ENCODE measurements around the gene WNT2.
A peak's percentile ranks its signal among the peaks of the same experiment; 100 is the strongest.
"Not testable (repeated sequence)": the region's sequence is repeated elsewhere in the genome, so short reads cannot be mapped to it uniquely, and the experiment has no call there.

The WNT2 gene

DNA sequence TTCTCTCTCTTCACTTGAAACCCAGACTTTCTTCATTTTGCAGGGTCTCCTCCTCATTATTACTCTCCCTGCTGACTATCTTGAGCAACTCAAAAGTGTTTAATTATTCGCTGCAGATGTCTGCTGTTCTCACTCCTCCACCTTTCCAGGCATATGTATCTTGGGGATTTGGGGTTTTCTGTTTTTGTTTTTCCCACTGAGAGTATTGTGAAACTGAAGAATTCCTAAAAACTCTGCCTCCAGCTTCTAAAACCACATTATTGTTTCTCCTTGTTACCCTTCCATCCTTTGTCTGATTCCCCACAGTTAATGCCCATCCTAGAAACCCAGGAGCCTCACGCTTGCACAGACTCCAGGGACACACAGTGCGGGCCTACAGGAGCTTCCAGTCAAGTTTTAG, 51.3 kb downstream of the WNT2 start:
- no peak for DNase-seq (ENCODE audit: low read depth, low spot score)
- no peak overlapping the region for H3K27ac ChIP-seq

DNA sequence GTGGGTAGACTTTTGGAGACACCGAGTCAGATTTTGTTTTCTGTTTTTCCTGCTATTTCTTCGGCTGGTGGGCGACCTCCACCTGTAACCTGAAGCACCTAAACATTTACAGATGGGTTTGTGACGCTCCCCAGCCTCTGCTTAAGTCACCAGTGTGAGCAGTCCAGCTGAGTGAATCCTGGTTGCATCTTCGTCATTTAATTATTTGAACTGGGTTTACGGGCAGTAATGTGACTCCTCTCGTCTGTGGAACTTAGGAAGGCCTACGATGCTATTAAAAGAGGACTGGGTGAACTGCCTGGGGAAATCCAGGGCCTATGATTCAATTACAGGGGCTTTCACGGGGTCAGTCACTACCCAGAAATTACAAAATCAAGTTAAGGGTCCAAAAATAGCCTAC, 52.5 kb downstream of the WNT2 start:
- H3K27ac ChIP-seq: peak overlapping the region; percentile 87
- DNase-seq (ENCODE audit: low read depth, low spot score): no peak

DNA sequence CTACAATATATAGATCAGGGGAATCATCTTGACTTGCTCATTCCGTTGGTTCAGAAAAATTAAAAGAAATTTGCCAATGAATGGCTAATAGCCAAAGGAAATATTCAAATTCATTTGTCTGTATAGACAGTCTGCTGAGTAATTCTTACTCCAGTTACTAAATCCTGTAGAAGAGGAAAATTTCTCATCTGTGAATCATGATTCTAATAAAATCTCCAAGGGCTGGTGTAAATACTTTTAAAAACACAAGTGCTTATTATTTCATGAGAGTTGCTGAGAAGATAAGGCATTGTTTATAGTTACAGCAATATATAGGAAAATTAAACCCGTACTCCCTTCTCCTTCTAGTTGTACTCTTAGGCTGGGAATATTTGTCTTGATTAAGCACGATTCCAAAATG, 53.0 kb downstream of the WNT2 start:
- H3K27ac ChIP-seq: peak overlapping the region; percentile 87
- DNase-seq (ENCODE audit: low read depth, low spot score): peak; percentile 37

DNA sequence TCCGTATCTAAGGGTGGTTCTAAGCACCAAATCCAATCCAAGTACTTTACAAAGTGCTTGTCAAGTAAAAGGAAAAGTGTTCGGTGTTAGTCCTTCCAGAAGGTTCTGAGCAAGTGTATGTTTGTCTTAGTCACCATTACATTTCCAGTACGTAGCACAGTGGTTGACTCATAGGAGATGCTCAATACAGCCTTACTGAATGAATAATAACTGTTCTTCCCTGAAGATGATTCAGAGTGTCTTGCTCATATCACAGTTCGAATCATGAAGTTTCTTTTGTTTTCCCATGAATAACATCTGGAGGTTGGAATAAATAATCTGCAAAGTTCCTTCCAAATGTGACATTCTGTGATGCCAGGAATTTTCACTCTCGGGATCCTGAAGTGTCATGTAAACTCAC, 53.4 kb downstream of the WNT2 start:
- peak overlapping the region; percentile 87 for H3K27ac ChIP-seq
- peak; percentile 95 for DNase-seq (ENCODE audit: low read depth, low spot score)

DNA sequence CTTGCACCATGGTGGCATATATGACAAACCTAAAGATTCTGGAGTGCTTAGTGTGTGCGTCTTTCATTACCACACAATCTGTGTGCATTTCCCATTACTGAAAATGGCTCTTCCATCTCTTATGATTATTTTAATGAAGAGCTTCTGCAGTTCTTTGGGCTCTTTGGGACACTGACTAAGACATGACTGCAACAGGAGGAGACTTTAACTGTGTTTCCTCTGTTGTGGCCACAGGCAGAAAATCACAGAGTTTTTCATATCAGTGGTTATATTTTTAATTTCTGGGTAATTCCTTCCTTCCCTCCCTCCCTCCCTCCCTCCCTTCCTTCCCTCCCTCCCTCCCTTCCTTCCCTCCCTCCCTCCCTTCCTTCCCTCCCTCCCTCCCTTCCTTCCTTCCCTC, 58.1 kb downstream of the WNT2 start:
- DNase-seq (ENCODE audit: low read depth, low spot score): no peak
- no peak overlapping the region for H3K27ac ChIP-seq

DNA sequence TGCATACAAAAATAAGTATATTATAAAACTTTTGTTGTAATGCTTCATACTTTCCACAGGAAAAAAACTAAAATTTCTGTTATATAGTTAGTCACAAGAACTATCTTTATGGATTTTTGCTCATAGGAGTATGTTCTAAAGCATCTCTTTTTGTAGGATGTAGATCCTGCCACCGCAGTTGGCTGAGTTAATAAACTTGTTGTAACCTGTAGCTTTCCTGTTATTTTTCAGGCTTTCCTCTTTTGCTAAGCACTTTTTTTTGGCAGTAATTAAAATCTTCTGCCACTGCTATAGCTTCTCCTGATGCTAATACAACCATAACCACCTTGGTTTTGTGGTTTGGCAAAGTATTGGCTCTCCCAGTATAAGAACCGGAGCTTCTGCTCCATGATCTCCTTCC, 60.3 kb downstream of the WNT2 start:
- no peak overlapping the region for H3K27ac ChIP-seq
- no peak for DNase-seq (ENCODE audit: low read depth, low spot score)

DNA sequence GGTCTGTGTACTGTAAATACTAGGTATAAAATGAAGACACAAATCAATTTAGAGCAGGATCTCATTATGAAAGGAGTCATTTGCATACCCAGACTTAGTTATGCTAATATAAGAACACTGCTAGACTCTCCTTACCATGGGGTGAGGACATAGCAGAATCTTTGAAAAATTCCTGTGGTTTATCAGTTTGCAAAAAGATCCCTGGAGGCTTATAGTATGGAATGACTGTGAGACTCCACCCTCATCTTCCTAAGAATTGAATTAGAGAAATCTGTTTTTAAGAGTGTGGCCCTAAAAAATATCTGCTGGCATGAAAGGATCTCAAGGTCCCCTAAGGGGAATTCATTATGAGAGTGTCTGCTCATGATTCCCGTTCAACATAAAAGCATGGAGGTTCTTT, 63.2 kb downstream of the WNT2 start:
- no peak for DNase-seq (ENCODE audit: low read depth, low spot score)

DNA sequence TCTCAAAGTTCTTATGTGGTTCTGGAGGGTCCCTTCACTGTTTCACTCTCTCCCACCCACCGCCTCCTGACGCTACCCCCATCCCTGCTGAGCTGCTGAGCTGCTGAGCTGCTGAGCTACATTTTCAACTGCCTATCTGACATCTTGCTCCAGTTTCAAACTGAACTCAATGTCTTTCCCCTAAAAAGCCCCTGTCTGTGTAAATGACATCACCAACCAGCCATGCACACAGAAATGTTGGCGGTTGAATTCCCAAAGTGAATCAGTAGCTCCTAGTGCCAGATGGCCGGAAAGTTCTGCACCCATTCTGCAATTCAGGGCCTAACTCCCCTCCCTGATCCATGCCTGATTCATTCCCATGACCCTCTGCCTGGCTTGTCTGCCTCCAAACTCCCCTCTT, 71.2 kb downstream of the WNT2 start:
- DNase-seq (ENCODE audit: low read depth, low spot score): no peak
- H3K27ac ChIP-seq: no peak overlapping the region

More for the DNA sequence above, 63.2 kb downstream of the WNT2 start:
- H3K27ac ChIP-seq: no peak overlapping the region

DNA sequence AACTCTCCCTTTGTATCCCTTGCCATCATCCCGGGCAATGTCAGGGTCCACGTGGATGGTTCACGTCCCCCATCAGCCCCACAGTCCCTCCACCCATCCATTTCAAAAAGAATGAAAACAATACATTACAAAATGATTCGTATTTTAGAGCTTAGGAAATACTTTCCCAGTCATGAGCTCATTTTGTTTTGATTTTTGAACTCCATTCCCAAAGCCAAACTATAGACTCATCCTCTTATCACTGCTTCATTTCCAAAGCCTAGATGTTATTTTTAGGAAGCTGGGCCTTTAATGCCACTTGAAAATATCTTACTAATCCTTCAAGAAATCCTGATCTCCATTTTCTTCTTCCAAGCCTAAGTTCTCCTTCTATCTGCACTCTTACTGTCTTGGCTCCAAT, 72.1 kb downstream of the WNT2 start:
- DNase-seq (ENCODE audit: low read depth, low spot score): no peak
- H3K27ac ChIP-seq: no peak overlapping the region

DNA sequence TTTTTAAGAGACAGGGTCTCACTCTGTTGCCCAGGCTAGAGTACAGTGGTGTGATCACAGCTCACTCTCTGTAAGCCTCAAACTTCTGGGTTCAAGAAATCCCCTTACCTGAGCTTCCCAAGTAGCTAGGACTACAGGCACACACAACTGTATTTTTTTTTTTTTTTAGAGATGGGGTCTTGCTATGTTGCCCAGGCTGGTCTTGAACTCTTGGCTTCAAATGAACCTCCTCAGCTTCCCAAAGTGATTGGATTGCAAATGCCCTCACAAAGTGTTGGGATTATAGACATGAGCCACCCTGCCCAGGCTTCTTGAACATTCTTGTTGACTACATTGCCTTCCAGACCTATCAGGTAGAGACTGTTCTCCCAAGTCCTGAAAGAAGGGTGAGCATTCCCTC, 72.6 kb downstream of the WNT2 start:
- H3K27ac ChIP-seq: no peak overlapping the region

DNA sequence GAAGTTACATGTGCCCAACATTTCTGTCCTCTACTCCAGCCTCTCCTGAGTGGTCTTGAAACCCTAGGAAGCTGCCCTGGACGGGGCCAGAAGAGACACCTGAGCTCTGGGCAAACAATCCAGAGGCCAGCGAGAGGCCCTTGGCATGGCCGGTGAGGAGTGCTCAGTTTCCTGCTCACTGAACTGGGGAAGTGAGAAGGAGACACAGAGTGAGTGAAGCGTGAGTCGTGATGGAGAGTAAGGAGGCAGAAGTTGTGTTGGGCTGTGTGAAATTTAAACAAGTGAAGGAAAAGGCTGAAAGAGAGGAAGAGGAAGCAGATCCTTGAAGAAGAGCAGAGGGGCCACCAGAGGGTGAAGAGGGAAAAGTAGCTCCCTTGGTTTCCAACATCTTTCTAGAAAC, 73.2 kb downstream of the WNT2 start:
- DNase-seq (ENCODE audit: low read depth, low spot score): no peak

More for the DNA sequence above, 72.6 kb downstream of the WNT2 start:
- DNase-seq (ENCODE audit: low read depth, low spot score): no peak

DNA sequence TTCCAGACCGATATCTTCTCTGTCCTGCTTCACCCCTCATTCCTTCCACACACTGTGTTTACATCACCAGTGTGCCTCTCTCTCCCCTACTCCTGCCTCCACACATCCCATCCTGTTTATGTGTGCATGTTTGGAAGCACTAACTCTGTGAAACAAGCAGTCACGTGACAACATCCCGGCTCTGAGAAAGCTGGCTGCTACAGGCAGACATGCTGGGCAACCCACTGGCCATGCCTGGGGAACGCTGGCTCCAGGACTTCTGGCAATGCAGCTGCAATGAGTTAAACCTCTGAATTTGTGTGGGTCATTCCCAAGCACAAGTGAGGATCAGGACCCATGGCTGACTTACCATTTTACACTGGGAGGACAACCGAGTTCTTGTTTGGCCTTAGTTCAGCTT, 74.0 kb downstream of the WNT2 start:
- no peak overlapping the region for H3K27ac ChIP-seq
- DNase-seq (ENCODE audit: low read depth, low spot score): no peak

More for the DNA sequence above, 73.2 kb downstream of the WNT2 start:
- no peak overlapping the region for H3K27ac ChIP-seq

DNA sequence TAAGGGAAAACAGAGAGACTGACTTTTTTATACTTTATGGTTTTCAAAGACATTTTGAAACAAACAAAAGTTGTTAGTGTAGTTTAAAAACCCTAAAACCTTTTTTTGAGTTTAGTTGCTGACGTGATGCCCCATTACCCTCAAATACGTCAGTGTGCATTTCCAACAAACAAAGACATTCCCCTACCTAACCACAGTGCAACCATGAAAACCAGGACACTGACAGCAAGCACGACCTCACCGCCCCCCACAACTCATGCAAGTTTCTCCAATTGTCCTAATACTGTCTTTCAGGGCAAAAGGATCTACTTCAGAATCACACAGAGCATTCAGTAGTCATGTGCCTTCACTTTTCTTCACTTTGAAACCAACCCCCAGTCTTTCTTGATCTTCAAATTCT, 75.0 kb downstream of the WNT2 start:
- no peak overlapping the region for H3K27ac ChIP-seq
- DNase-seq (ENCODE audit: low read depth, low spot score): no peak

DNA sequence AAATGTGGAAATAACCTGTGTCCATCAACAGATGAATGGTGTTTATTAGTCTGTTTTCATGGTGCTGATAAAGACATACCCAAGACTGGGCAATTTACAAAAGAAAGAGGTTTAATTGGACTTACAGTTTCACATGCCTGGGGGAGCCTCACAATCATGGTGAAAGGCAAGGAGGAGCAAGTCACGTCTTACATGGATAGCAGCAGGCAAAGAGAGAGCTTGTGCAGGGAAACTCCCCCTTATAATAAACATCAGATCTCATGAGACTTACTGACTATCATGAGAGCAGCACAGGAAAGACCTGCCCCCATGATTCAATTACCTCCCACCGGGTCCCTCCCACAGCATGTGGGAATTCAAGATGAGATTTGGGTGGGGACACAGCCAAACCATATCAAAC, 77.2 kb downstream of the WNT2 start:
- DNase-seq (ENCODE audit: low read depth, low spot score); H3K27ac ChIP-seq: not testable (repeated sequence)

DNA sequence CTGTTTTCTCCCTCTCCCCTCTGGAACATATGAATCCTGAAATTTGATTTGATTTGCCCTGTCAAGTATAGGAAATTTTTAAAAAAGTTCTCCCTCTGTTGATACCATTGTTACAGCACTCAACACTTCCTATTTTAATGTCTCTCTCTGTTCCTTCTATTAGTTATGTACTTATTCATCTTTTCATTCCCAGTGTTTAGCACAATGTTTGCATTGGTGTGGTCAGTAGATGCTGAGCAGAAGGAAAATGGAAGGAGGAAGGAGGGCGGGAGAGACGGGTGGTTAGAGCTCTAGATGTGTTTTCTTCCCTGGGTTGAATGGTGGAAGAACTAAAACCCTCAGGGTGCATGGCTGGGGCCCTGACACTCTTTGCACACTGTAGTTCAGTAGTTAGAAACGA, 79.5 kb downstream of the WNT2 start:
- no peak for DNase-seq (ENCODE audit: low read depth, low spot score)
- no peak overlapping the region for H3K27ac ChIP-seq

DNA sequence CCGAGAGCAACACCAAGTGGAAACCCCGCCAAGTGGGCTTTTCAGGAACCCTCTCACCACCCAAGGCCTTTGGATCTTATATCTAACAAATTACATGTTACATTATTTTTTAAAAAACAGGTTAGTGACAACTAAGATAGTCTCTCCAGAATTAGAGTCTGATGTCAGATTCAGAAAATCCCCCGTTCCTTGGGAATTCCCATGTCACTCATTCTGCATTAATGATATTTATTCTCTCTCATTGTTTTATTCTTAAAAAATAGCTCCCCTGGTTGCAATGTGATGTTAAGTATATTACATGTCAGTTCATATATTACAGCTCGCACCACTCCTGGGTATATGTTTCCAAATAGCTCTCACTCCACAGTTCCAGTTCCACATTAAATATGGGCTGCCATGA, 81.8 kb downstream of the WNT2 start:
- no peak overlapping the region for H3K27ac ChIP-seq
- DNase-seq (ENCODE audit: low read depth, low spot score): no peak

DNA sequence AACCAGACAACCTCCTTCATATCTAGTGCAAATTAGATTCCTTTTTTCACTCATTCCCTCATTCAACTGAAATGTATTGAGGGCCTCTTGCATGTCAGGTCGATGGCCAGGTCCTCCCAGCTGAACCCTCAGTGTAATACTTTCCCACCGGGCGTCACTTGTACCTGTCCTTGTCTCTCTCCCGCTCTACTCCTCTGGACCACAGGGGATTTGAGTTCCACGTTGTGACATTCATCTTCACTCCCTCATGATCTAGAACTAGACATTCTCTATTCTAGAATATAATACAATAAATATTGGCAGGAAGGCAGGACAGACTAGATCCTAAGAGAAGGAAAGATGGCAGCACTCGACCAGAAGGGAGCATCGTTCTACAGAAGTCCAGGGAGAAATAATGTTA, 83.9 kb downstream of the WNT2 start:
- H3K27ac ChIP-seq: no peak overlapping the region
- DNase-seq (ENCODE audit: low read depth, low spot score): no peak

DNA sequence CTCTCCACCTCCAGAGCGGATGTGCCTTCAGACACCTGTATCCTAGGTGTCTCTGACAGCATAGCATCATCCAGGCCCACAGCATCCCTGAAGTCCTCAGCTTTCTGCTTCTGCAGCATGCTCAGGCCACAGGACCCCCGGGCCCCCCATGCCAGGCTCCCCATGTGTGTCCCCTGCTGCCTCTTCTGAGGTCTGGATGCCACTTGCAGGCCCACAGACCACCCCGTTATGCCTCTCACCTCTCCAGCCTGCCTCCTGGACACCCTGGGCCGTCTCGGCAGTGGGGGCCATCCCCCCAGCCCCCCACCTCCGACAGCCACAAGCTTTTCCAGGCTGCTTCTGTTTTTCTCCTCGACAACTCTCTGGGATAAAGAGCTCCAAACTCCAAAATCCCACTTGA, 84.4 kb downstream of the WNT2 start:
- H3K27ac ChIP-seq: no peak overlapping the region
- DNase-seq (ENCODE audit: low read depth, low spot score): no peak

DNA sequence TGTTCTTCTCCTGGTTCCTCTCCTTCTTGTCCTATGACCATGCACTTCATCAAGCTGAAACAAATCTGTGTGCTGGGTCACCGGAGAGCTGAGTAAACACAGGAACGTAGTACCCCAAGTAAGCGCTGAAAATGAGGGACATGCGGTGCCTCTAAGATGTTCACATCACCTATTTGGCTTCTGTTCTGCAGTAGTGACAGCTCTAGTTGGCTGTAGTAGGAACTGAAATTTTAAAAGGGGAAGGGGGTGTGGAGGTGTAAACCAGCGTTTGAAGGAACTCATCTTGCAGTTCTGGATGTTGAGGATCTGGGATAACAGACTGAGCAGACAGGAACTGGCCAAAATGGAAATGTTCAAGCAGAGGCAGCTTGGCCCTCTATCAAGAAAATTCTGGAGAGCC, 85.2 kb downstream of the WNT2 start:
- no peak for DNase-seq (ENCODE audit: low read depth, low spot score)
- no peak overlapping the region for H3K27ac ChIP-seq

DNA sequence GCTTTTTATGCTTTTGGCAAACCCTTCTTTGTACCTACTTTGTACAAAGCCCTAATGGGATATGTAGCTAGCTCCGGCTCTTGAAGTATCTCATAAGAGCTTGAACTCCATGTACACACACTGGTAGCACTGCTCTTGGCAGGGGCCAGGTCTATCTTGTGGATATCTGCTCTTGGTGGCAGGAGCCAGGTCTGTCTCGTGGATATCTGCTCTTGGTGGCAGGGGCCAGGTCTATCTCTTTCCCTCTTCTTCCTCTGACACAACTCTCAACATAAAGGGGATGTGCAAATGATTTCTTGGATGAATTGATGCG, 91.9 kb downstream of the WNT2 start:
- no peak for DNase-seq (ENCODE audit: low read depth, low spot score)
- no peak overlapping the region for H3K27ac ChIP-seq

DNA sequence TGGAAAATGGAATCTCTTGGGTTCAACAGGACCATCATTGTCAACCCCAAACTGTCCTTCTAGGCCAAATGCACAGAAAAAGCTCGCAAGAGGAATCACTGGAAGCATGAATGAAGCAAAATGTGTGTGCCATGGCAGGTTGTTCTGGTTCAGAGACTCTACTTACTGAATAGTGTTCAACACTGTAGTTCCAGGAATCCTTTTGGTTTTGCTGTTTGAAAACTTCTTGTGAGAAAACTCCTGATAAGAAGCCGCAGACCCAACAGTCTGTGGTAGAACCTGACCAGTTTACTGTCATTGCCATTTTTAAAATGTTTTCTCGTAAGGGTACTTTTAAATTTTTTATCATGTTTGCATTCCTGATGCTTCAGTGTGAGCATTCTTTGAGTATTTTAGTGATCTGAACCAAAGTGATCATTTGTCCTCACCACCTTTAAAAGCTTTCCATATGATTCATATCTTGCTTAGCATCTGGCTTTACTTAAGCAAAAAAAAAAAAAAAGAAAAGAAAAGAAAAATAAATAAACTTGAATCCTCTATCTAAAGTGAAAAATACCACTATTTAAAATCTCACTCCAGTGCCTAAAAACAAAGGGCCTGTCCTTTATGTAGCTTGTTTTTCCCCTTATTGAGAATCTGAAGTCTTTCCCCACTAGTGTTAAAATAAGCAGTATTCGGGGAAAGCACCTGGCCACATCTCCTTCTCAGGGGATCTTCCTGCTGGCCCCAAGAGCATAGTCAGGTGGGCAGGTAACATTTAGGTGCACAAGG, 92.4 kb downstream of the WNT2 start:
- H3K27ac ChIP-seq: no peak overlapping the region
- DNase-seq (ENCODE audit: low read depth, low spot score): no peak

DNA sequence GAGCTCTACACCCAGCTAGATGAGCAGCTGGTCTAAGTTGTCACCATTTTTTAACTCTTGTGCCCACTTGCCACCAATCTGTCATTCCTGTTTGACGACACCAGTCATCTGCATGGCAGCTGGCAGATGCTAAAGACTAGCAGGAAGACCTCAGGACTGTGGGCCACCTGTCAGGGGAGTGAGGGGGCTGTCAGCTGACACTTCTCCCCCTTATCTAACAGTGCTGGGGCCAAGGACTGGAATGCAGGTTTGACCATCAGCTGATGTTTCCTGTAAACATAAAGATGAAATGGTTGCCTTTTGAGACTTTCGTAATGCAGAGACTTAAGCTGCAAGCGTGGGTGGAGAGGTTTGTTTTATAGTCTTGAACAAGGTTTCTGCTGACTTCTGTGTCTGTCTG, 93.5 kb downstream of the WNT2 start:
- DNase-seq (ENCODE audit: low read depth, low spot score): no peak
- H3K27ac ChIP-seq: no peak overlapping the region

DNA sequence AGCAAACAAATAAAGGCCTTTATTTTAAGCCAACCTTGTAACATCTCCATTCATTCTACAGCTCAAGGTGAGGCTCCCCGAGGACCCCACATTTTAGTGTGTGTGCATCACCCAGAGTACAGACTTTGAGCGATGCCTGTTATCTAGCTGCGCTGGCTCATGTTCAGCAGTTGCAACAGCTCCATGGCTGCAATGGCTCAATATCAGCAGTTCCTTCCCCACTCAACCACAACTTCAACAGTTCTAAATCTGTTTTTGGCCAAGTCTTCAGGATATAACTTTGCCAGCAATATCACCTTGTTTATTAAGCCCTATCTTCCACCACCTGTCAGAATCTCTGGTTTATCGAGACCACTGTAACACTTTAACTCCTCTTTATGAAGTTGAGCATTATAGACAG, 95.8 kb downstream of the WNT2 start:
- H3K27ac ChIP-seq: no peak overlapping the region
- no peak for DNase-seq (ENCODE audit: low read depth, low spot score)
